Pons (tissue), 1 donor: ENCODE measurements around the gene PRKN.
"Not testable (repeated sequence)": the region's sequence is repeated elsewhere in the genome, so short reads cannot be mapped to it uniquely, and the experiment has no call there.

Experiments
- DNase-seq: peaks from one replicate; pipeline ENCODE4 v3.0.0-alpha.2; 2016; ENCODE audit warnings: low spot score

PRKN gene

DNA sequence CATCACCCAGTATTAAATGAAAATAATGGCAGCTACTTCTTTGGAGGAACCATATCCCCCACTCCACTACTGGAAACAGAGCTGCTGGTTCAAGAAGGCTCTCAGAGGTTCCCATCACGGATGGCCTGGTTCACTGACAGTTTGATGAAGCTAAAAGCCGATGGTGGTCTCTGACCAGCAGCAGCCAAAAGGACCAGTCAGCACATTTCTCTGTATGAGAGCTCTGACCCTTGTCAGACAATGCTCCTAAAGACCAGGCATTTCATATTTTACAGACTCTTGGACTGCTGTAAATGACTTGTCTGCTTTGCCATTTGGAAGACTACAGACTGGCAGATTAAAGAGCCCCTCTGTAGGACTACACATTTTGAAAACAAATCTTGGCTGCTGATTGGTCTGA is 16.6 kb downstream of the PRKN start:
- DNase-seq = no peak

- DNase-seq = no peak
These were observed 17.1 kb downstream of the PRKN start for GRCh38 chr6:162710419-162710818.

DNA sequence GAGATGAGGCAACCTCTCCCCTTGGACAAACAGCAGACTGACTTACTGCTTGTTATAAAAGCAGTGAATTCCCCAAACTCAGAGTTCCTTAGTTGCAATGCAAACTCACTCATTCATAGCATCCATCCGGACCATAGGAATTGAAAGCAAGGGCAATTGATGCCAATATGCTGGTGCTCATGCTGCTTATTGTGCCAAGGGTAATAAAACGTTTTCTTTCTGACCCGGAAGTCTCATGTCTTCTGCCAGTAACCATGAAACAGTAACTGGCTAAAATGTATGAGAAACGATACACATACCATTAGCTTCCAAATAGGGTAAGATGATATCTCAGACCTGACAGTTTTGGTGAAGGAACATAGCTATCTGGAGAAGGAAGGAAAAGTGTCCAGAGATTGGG is 18.1 kb downstream of the PRKN start:
- DNase-seq = no peak

- no peak for DNase-seq
These were observed 18.6 kb downstream of the PRKN start for GRCh38 chr6:162708971-162709370.

DNA sequence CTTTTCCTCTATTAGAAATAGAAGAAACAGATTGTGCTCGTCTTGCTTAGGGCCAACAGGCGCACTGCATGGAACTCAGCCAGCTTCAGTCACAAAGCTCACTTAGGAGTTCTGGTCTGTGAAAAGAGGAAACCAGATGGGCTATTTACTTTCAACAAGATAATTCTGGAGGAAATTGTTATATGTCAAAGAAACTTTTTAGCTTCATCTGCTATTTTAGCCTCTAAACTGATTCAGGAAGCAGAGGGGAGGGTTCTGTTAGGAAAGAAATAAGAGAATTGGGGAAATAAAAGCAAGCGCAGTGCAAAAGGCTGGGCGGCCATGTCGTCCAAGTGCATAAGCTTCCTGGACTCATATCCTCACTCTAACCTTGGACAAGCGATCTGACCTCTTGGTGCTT is 21.3 kb downstream of the PRKN start:
- DNase-seq = peak; percentile 88

DNA sequence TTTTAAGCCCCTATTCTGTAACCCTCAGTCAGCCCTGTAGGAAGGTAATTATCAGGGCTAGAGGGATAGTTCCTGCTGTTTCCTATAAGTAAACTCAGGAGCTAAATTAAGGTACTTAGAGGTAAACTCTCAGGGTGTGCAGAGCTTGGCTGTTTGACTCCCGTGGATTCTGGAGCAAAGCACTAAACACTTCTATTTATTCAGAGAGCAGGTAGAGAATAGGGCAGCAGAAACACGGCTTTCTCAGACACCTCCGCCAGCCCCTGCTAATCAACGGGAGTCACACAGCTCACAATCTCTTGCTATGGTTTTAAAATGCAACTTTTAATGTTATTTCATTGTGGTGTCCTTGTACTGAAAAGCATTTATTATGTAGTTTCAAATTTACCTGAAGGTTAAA is 21.8 kb downstream of the PRKN start:
- DNase-seq = no peak

DNA sequence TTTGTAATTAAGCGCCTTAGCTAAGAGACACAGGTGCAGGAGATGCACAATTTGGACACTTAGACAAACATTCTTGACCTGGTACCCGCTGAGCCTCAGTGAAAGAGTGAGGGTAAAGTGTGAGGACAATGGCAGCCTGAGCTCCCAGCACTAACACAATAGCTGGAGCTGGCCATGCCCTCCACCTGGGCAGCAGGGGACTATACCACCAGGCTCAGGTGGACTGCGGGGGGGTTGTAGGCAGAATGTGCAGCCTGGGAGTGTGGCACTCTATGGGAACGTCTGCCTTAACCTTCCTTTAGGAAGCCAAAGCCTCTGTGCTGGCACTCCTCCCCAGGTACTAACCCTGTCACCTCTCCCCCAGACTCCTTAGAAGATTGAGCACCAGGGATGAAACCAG is 23.6 kb downstream of the PRKN start:
- DNase-seq = no peak

- DNase-seq = no peak
These were observed 25.1 kb downstream of the PRKN start for GRCh38 chr6:162702446-162702845.

- no peak for DNase-seq
These were observed 26.0 kb downstream of the PRKN start for GRCh38 chr6:162701551-162701950.

- DNase-seq = no peak
These were observed 26.6 kb downstream of the PRKN start for GRCh38 chr6:162700966-162701365.

- no peak for DNase-seq
These were observed 27.6 kb downstream of the PRKN start for GRCh38 chr6:162699961-162700360.

- no peak for DNase-seq
These were observed 29.1 kb downstream of the PRKN start for GRCh38 chr6:162698440-162698839.

DNA sequence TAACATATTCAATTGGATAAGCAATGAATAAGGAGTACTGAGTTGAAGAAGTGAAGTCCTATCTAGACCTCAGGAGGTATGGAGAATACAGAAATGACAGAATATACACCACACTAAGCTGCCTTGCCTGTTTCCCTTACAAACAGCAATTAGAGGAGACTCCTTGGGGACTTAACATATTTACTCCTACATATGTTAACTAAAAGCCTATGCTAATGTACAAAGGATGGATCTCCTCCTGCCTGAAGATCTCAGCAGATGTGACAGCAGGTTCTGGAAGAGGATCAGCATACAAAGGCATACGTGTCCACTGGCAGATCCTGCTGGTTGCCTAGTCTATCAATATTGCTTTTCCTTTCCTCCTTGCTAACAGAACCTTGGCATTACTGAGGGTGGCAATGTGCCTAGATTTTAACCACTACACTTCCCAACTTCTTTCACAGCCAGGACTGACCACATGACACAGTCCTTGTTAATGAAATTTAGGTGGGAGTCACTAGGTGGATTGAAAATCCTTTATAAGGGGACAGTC is 29.6 kb downstream of the PRKN start:
- DNase-seq = no peak

DNA sequence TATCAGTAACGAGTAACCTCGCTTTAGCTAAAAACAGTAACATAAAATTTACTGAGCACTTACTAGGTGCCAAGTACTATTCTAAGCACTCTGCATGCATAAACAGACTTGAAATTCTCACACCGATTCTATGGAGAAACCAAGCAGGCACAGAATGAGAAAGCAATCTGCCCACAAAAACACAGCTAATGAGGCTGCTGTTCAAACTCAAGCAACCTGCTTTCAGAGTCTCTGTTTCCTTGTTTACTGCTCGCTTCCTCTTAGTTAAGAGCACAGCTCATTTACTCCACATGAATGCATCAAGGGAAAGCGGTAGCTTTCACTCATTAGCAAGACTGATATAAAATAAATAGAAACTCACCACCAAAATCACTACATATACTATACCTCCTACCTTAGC is 37.4 kb downstream of the PRKN start:
- no peak for DNase-seq

GRCh38 chr6:162688751-162689345 is 38.7 kb downstream of the PRKN start:
- DNase-seq = no peak

DNA sequence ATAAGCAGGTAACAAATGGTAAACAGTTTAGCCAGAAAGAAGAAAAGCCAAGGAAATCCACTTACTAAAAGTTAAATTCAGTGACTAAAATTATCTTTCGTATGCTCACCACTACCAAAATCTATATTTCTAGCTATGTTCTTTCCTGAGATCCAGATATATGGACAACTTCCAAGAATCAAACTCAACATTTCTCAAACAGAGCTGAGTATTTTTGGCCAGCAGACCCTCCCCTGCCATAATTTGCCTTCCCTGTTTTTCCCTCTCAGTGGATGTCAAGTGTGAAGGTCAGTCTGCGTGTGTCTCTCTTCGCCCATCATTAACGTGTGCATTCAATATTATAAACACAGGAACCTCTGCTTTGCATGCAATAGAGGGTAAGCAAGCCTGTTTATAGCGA is 42.0 kb downstream of the PRKN start:
- no peak for DNase-seq

- no peak for DNase-seq
These were observed 42.6 kb downstream of the PRKN start for GRCh38 chr6:162684961-162685360.

DNA sequence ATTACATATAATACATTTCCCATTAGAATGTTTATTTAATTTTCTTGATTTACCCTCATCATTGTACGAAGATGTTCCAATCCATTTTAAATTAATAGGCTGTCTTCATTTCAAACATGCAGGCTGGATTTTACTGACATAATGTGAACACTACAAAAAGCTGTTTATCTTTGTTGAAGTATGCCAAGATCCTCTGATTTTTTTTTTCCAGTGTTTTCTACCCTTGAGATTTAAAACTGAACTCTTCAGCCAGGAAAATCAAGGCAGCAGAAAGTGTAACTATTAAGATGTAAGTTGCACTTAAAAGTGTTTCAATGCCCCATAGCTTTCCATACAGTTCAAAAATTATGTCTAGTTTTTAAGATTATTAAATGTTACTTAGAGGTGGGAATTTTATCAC is 43.5 kb downstream of the PRKN start:
- no peak for DNase-seq

GRCh38 chr6:162683135-162683534 is 44.4 kb downstream of the PRKN start:
- no peak for DNase-seq

GRCh38 chr6:162681447-162681846 is 46.1 kb downstream of the PRKN start:
- no peak for DNase-seq

GRCh38 chr6:162680871-162681270 is 46.7 kb downstream of the PRKN start:
- DNase-seq = no peak

GRCh38 chr6:162680367-162680766 is 47.2 kb downstream of the PRKN start:
- DNase-seq = no peak

GRCh38 chr6:162679681-162680080 is 47.9 kb downstream of the PRKN start:
- DNase-seq = no peak

DNA sequence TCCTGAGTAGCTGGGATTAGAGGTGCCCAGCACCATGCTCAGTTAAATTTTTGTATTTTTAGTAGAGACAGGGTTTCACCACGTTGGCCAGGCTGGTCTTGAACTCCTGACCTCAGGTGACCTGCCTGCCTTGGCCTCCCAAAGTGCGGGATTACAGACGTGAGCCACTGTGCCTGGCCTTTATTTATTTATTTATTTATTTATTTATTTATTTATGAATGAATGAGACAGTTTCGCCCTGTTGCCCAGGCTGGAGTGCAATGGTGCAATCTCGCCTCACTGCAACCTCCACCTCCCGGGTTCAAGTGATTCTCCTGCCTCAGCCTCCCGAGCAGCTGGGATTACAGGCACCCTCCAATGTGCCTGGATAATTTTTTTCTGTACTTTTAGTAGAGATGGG is 48.7 kb downstream of the PRKN start:
- DNase-seq = not testable (repeated sequence)

GRCh38 chr6:162675503-162675902 is 52.1 kb downstream of the PRKN start:
- no peak for DNase-seq
